COLO668 (cell line): ENCODE data around the gene TSHZ2.

Source experiments
- DNase-seq: peaks from one replicate; lab custom pipeline; 2025; ENCODE audit not compliant: unreplicated experiment; lab: John Stamatoyannopoulos, UW

The TSHZ2 gene

DNA sequence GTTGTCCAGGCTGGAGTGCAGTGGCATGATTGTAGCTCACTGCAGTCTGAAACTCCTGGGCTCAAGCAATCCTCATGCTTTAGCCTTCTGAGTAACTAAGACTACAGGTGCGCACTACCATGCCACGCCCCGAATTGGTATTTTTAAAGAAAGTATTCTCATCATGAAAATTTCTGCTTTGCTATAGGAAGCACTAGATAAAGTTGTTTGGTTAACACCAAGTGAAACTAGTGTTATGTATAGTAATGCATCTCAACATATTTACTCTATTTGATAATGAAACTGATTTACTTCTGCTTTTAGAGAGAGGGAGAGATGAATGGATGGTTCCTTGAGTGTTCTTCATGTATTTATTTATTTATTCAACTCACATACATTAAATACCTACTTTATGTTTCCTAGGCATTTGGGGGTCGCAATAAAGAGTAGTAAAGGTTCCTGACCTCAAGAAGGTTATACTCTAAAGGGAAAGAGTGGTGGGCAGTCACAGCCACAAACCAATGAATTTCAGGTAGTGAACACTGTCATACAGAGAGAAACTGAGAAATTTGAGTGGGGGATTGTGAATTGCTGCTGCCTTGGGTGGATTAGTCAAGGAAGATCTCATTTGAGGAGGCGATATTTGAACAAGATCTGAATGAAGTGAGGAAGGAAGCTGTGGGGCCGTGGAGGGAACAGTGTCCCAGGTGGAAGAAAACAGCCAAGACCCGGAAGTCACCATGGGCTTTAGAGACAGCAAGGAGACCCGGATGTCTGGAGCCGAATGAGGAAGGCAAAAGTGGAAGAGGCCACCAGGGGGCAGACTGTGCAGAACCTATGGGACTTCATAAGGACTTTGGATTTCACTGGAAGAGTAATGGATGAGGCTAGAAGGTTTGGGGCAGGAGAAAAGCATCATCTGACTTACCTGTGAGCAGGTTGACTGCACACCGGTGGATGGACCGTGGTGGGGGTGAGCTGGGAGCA is 185.6 kb downstream of the TSHZ2 start:
- peak; percentile 57 for DNase-seq

DNA sequence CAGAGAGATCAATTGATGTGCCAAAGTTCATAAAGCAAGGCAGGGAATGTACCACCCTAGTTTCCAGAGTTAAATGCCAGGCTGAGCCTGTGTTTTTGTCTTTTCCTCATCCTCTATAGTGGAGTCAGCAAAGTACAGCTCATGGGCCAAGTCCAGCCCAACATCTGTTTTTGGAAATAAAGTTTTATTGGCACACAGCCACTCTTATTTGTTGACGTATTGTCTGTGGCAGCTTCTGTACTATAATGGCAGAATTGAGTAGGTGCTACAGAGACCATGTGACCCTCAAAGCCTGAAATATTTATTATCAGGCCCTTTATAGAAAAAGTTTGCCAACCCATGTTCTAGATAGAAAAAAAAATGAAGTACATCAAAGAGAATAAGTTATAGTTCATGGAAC is 187.0 kb downstream of the TSHZ2 start:
- DNase-seq: no peak

DNA sequence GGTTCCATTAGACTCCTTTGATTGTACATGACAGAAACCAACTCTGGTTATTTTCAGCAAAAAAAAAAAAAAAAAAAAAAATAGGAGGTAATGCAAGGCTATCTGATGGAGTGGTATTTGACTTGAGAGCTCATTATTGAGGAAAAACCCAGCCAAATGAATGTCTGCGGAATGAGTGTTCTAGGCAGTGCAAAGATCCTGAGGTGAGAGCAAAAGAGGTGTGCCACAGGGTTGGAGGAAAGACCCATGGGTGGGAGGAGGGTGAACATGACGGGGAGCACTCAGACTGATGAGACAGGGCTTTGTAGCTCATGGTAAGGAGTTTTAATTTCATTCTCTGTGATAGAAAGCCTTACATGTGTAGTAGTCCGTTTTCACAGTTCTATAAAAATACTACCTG is 188.9 kb downstream of the TSHZ2 start:
- no peak for DNase-seq

DNA sequence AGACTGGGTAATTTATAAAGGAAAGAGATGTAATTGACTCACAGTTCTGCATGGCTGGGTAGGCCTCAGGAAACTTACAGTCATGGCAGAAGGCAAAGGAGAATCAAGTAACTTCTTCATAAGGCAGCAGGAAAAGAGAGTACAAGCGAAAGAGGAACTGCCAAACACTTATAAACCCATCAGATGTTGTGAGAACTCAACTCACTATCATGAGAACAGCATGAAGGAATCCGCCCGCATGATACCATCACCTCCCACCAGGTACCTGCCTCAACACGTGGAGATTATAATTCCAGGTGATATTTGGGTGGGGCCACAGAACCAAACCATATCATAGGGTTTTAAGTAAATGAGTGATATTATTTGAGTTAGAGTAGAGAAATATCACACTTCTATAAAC is 189.3 kb downstream of the TSHZ2 start:
- no peak for DNase-seq

DNA sequence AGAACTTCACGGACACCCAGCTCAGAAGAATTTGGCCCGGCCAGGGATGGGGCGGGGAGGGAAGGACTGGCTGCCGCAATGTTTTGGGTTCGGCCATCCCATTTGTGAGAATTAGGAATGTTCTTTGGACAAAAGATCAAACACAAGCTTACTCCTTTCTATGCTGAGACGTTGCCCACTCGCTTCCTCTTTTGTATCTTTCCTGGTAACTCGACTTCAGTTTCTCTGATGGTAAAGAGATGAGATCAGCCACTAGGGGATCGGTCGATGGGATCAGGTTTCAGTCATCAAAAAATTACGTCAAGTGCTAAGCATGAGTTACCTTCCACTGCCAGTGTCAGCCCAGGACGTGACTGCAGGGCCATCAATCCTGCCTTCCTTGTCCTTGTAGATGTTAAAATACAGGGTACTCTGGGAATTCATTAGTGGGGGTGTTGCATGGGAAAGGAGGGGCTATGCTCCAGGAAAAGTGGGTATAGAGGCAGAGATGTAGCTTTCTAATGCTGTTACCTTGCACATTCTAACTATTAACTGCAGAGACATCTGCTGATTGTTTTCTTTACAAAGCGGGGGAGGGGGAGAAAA is 190.2 kb downstream of the TSHZ2 start:
- DNase-seq: peak; percentile 77

DNA sequence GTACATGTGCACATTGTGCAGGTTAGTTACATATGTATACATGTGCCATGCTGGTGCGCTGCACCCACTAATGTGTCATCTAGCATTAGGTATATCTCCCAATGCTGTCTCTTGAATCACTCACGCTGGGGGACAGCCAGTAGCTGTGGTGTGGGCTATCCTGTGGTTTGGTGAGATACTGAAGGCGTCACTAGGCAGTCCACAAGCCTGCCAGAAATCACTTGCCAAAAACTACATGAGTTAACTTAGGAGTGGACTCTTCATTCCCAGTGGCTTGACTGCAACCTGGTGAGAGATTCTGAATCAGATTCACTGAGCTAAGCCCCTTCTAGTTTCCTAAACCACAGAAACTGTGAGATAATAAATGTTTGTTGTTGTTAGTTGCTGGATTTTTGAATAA is 191.3 kb downstream of the TSHZ2 start:
- no peak for DNase-seq

DNA sequence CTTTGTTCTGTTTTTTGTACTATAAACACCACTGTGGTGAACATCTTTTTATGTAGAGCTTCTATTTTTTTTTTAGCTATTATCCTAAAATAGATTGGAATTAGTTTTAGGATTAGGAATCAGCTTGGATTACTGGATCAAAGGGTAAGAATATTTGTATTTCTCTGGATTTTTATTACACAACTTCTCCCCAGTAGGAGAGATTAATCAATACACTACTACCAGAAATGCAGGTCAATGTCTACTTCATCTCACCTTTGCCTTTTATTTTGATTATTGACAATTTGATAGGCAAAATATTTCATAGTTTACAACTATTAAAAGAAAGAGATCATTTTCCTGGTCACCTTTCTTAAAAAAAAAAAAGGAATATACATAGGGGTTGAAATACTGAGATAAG is 191.9 kb downstream of the TSHZ2 start:
- no peak for DNase-seq

DNA sequence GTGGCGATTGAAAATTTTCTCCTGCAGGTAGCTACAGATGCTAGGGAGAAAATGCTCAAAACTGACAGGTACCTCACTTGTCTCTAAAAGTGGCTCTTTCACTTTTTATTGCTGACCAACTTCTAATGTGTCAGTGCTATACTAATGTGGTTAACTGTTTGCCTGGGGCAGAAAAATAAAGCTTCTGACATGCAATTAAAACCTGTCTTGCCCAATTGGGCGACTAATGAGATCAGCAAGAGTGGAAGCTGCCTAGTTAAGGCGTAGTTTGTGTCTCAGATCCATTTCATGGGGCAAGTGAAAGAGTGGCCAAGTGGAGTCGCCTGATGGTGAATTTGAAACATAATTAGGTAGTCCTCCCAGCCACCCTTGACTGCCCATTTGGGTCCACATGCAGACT is 193.3 kb downstream of the TSHZ2 start:
- DNase-seq: no peak

DNA sequence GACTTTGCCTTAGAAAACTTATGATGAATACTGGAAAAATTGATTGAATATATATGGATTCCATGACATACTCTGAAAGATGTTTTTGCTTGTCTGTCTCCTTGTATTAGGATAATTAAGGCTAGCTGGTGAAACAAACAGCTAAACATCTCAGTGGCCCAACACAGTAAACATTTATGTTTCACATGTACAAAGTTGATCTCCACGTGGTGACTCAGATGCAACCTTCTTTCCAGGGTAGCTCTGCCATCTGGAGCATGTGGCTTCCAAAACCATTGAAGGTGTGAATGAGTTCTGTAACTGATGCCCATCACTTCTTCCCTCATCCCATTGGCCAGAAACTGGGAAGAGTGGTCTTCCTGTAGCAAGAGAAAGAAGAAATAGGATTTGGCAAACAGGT is 196.3 kb downstream of the TSHZ2 start:
- DNase-seq: no peak

DNA sequence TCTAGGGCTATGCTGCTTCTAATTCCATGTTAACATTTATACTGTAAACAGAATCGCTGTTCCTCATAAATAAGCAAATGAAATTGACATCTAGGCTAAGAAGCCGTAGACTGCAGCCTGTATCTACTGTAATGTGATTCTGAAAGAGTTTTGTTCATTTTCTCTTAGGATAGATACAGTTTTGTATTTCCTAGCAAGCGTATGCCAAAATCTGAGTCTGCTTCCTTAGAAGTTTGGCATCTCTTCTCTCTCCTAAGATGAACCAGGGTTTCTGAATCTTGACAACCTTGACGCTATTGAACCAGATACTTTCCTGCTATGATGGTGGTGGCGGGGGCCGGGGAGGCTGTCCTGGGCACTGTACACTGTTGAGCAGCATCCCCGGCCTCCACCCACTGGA is 198.0 kb downstream of the TSHZ2 start:
- no peak for DNase-seq

DNA sequence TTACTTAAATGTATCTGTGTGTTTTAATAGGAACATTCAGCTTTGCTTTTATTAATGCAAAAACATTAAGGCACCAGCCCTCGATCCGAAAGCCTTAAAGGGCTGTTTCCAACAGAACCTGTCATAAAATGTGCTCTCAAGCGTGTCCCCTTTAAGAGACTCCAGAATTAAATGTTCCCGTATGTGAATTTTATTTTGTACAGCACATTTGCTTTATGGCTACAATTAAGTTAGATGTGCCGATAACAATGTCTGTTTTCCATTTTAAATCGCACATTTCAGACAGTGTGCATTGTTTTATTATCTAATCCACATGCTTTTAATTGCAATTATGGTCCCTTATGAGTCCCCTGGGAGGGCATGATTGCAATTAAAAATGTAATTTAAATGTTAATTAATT is 198.9 kb downstream of the TSHZ2 start:
- no peak for DNase-seq

DNA sequence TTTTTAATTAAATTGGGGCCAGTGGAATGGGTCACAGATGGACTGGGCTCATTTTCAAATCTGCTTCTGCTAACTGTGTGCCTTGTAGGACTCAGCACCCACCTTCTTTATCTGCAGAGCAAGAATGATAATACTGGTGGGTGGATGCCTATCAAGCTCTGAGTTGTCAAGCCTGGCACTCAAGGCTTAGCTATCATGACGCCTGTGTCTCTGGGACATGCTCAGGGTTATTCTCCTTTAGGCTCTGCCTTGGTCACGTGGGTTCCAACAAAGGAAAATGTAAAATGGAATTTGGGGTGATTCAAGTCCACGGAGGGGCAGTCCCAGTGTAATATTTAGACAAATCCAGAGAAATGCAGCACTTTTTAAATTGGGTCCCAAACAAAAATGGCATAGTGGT is 202.3 kb downstream of the TSHZ2 start:
- DNase-seq: no peak

DNA sequence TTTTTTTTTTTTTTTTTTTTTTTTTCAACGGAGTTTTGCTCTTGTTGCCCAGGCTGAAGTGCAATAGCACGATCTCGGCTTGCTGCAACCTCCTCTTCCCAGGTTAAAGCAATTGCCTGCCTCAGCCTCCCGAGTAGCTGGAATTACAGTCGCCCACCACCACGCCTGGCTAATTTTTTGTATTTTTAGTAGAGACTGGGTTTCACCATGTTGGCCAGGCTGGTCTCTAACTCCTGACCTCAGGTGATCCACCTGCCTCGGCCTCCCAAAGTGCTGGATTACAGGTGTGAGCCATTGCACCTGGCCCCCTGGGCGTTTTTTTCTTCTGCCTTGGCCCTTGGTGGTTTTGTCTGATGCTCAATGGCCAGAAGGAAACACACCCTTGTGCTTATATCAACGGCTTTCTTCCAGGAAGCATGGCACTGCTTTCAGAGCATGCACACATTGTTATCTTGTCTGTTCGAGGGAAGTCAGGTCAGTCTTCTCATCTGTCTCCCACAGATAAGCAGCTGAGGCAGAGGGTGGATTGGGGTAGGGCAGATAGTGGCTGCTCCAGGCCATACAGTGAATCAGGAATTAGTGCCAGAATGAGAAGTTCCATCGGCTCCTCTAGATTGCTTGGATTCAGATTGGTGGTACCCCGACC is 203.1 kb downstream of the TSHZ2 start:
- DNase-seq: no peak

DNA sequence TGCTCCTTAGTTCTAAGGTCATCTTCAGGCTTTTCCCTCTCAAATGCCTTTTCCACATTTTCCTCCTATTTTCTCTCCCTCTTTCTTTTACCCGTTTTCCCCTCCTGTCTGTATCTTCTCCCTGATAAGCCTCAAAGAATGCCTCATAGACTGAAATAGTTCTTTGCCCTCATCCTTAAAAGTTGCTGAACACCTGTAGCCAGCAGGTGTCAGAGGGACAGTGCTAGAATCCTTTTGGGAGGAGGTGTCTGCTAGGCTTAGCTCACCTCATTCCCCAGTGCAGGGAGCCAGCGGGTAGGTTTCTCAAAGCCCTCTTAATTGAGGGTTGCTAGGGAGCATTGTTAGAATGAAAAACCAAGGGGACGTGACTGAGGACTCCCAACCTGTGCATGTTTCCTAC is 204.0 kb downstream of the TSHZ2 start:
- DNase-seq: peak; percentile 14

DNA sequence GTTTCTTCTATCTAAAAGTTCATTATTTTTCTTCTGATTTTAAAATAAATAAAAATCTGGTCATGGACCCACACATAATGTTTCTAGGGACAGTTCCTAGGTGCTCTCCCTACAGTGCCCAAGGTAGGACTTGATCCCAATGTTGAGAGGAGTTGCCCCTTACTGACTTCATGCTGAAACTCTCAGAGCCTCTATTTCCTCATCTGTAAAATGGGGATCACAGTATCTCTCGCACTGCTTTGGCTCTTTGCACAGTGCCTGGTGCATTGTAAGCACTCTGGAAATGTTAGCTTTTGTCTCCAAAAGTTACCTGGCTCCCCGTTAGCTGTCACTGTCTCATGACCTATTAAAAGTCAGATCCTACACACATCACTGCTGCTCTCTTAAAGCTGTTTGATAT is 205.5 kb downstream of the TSHZ2 start:
- DNase-seq: no peak

DNA sequence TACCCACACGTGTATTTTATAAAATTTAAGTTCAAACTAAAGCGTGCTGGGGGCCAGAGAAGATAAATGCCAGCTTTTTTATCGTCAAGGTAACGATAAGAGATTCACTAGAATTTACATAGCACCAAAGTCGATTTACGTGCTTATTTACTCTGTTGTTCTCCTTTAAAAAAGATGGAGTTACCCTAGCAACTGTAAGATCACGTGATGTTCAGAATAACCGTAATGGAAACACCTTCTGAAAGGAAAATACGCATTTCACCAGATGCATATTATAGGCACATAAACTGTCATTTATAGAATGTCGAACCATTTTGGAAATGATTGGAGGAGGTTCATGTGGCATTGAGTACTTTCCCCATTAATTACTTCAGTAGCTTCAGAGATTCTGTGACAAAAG is 207.6 kb downstream of the TSHZ2 start:
- DNase-seq: no peak

DNA sequence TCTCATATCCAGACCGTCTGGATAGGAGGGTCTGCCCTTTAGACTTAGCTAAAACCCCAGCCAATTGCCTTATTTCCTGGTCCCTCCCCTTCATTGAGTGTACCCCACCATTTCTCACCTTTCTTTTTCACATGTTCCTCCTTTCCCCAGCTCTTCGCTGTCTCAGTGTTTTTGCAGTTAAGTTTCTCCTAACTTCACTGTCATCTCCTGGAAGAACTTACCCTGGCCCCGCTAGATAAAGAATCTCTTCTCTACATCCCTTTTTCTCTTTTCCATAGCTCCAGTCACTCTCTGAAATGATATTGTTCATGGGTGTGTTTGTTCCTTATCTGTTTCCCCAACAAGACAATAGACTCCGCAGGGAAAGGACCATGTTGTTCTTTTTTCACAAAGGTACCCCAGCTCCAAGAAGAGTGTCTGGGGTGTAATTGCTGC is 208.8 kb downstream of the TSHZ2 start:
- no peak for DNase-seq

DNA sequence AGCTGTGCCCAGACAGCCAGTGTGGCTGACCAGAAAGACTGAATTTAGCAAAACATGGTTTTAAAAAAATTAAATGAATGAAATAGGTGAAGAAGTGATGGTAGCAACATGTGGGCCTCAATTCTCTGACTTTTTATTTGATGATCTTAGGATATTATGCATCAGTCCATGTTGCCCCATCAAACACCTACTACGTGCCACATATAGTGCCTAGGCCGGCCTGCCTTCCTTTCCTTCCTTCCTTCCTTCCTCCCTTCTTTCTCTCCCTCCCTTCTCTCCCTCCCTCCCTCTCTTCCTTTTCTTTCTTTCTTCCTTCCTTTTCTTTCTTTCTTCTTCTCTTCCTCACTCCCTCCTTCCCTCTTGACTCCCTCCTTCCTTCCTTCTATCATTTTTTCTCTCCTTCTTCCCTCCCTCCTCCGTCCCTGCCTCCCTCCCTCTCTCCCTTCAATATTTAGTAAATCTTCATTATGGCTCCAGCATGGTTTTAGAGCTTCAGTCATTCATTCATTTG is 209.8 kb downstream of the TSHZ2 start:
- no peak for DNase-seq

DNA sequence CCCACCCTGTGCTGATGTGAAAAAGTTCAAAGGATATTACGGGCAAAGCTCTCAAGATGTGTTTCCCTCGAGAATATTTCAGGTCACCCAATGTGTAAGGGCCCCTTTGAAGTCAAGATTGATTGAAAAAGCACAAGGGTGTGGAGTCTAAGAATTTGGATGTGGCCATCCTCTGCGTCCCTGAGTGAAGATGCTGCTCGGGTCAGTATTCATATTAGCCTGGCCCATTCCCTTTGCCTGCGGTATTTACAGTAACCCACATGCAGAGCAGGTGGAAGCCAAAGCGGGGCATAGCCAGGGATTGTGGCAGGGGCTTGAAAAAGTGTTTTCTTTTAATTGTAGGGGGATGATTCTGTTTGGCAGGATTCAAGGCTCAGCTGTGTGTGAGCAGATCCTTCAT is 211.0 kb downstream of the TSHZ2 start:
- DNase-seq: no peak

DNA sequence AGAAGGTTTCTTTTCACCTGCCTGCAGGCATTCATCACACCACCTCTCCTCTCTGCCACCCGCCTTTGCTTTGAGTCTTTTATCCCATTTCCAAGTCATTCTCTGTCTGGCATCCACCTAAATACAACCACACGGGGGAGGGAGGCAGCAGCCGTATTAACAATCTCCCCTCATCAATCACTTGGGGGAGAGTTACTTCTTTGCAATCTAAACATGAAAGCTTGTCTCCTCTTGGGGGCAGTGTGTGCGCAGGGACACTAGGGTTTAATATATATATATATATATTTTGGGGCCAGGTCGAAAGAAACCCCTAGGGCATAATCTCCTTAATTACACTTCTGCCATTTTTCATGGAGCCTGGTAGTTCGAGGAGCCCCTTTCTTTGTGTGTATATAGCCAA is 214.5 kb downstream of the TSHZ2 start:
- DNase-seq: no peak

DNA sequence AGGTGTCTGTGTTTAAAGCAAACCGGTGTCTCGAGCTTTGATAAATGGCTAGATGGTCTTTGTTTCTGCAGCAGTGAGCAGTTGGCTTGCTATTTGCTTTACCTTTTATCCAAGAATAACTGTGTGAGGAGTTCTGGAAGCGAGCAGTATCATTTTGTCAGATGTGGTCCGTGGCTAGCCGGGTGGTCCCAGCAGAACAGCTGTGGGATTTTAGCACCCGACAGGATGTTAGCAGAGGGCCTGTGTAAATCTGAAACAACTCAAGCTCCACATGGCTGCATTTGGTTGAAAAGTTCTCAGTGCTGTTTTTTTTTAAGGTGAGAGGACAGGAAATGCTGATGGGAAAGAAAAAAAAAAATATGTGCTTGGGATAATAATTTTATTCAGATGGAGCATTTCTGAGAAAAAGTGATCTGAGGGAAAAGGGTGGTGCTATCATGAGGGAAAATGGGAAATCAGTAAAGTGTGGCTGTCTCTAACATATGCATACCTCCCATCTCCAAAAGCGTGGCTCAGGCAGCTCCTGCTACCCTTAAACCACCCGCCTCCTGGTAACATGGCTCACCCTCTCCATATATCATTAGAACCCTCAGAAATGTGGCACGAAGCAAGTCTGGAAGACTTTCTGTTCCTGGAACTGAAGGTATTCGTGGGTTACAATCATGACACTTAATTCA is 215.4 kb downstream of the TSHZ2 start:
- no peak for DNase-seq
